Measurements from ENCODE around the gene CYP4F2.
"Not testable (repeated sequence)": the region's sequence is repeated elsewhere in the genome, so short reads cannot be mapped to it uniquely, and the experiment has no call there.

The CYP4F2 gene

DNA sequence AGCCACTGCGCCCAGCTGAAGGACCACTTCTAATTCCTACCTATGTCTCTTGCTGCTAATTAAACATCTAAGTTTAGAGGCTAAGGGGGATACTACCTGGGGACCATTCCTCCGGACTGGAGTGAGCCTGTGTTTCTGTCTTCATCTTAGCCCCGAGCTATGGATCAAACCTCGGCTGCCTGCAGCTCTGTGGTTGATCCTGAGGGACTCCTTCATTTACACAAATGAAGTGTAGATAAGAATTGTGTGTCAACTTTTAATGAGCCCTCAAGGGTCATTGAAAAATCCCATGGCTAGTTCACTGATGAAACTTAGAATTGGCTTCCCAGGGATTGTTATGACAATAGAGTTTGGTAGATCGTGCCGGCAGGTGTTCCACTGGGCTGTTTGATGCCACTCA, 51.0 kb downstream of the CYP4F2 start:
- DNase-seq: no peak

DNA sequence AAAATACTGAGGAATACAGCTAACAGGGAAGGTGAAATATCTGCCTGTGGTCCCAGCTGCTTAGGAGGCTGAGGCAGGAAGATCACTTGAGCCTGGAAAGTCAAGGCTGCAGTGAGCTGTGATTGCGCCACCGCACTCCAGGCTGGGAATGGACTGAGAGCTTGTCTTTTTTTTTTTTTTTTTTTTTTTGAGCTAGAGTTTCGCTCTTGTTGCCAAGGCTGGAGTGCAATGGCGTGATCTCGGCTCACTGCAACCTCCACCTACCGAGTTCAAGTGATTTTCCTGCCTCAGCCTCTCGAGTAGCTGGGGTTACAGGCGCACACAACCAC, 54.0 kb downstream of the CYP4F2 start:
- not testable (repeated sequence) for DNase-seq

- no peak for DNase-seq
Observed at GRCh38 chr19:15843203-15843893, 54.5 kb downstream of the CYP4F2 start.

DNA sequence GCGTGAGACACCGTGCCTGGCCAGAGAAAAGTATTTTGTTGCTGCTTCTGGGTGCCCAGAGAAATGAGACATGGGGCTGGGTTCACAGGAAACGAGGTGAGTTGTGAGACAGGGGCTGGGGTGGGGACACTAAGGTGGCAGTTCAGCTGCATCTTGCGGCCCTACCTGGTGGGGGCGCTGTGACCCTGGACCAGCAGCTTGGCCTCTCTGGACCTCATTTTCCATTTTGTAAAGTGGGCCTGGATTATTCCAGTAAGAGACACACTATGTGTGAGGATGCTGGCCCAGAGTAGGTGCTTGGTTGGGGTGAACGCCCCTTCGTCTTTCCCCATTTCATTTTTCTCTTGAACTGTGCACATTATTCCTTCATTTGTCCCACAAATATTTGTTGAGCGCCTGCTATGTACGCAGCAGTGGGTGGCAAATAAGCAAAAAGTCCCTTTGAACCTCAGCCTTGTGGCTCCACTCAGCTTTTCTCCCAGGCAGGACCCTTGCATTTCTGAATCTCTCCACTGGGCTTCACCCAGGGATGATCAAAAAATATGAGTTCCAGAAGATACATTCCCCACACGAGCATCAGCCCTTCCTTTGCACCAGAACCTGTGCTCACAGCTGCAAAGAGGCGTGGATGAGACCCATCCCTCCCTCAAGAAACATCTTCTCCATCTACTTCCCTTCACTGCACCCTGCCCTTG, 55.9 kb downstream of the CYP4F2 start:
- no peak for DNase-seq

DNA sequence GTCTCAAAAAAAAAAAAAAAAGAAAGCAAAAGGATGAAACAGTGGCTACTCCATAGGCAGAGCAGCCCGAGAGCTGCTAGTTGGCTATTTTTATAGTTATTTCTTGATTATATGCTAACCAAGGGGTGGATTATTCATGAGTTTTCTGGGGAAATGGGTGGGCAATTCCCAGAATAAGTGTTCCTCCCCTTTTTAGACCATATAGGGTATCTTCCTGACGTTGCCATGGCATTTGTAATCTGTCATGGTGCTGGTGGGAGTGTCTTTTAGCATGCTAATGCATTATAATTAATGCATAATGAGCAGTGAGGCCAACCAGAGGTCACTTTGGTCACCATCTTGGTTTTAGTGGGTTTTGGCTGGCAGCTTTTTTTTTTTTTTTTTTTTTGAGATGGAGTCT, 57.0 kb downstream of the CYP4F2 start:
- no peak for DNase-seq

GRCh38 chr19:15839888-15840287, 58.0 kb downstream of the CYP4F2 start:
- DNase-seq: not testable (repeated sequence)

- no peak for DNase-seq
Observed at GRCh38 chr19:15838351-15838750, 59.5 kb downstream of the CYP4F2 start.

DNA sequence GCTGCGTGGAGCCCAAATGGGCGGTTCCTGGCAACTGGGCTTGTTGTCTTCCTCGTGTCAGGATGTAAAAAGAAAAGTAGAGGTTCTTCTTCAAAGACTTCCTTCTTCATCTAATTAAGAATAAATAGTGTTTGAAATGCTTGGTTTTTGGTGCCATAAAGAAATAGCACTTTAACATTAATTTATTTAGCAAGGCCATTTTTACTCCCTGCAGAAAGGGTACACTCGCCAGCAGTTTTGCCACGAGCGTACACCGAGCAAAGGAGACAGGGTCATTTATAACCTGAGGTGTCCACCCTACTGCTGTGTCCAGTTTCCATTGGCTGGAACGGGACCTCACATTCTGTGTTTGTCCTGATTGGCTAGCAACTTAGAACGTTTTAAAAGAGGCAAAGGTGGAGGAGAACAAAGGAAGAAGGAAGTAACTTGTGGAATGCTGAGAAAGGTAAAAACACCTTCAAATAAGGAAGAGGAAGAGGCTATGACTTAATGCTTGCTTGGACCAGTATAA, 60.6 kb downstream of the CYP4F2 start:
- no peak for DNase-seq

GRCh38 chr19:15836330-15837220, 61.3 kb downstream of the CYP4F2 start:
- DNase-seq: peak; percentile 93

- DNase-seq: peak; percentile 56
Observed at GRCh38 chr19:15835565-15836329, 62.1 kb downstream of the CYP4F2 start.

DNA sequence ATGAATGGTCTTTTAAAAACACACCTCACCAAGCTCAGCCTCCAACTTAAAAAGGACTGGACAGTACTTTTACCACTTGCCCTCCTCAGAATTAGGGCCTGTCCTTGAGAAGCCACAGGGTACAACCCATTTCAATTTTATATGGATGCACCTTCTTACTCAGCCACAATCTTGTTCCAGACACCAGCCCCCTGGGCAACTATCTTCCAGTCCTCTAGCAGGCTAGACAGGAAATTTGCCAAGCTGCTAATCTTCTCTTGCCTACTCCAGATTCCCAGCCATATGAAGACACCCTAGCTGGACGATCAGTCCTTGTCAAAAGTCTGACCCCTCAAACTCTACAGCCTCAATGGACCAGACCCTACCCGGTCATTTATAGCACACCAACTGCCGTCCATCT, 63.6 kb downstream of the CYP4F2 start:
- DNase-seq: not testable (repeated sequence)

DNA sequence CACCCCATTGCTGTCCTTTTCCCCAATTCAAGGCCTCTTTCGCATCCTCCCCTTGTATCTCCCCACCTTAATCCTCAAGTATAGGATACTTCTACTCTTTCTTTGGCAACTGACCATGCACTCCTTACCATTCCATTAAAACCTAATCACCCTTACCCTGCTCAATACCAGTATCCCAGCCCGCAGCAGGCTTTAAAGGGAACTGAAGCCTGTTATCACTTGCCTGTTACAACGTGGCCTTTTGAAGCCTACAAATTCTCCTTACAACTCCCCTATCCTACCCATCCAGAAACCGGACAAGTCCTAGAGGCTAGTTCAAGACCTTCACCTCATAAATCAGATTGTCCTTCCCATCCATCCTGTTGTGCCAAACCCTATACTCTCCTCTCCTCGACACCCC, 66.2 kb downstream of the CYP4F2 start:
- DNase-seq: no peak

- DNase-seq: no peak
Observed at GRCh38 chr19:15829786-15830185, 68.1 kb downstream of the CYP4F2 start.

DNA sequence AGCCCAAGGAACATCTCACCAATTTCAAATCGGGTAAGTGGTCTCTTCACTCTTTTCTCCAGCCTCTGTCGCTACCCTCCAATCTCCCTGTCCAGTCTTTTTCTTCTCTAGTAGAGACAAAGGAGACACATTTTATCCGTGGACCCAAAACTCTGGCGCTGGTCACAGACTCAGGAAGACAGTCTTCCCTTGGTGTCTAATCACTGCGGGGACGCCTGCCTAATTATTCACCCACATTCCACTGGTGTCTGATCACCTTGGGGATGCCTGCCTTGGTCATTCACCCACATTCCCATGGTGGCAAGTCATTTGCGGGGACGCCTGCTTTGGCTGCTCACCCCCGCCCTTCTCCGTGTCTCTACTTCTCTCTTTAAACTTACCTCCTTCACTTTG, 68.6 kb downstream of the CYP4F2 start:
- DNase-seq: no peak

DNA sequence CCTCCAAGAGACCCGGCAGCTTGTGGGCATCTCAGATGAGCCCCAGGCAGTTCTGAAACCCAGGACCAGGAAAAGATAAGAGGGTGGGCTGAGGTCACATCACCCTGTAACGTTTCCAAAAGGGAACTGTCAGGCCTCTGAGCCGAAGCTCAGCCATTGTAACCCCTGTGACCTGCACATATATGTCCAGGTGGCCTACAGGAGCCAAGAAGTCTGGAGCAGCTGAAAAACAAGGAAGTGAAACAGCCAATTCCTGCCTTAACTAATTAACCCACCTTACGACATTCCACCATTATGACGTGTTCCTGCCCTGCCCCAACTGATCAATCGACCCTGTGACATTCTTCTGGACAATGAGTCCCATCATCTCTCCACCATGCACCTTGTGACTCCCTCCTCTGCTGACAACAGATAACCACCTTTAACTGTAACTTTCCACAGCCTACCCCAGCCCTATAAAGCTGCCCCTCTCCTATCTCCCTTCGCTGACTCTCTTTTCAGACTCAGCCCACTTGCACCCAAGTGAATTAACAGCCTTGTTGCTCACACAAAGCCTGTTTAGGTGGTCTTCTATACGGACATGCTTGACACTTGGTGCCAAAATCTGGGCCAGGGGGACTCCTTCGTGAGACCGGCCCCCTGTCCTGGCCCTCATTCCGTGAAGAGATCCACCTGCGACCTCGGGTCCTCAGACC, 69.1 kb downstream of the CYP4F2 start:
- not testable (repeated sequence) for DNase-seq

- DNase-seq: no peak
Observed at GRCh38 chr19:15828121-15828610, 69.7 kb downstream of the CYP4F2 start.

All from activated effector memory CD4-positive, alpha-beta T cell treated with Interleukin-2 at 50 U/mL for 16 hours (primary cell).